Measurements from ENCODE around the gene POLR2M. TPM values are rescaled to one million over a fixed set of nuclear protein-coding genes. Genes with fewer than 3 reads are reported as not detected.

The POLR2M gene
- total RNA-seq, result 260 and 261 TPM in 2 replicates

DNA sequence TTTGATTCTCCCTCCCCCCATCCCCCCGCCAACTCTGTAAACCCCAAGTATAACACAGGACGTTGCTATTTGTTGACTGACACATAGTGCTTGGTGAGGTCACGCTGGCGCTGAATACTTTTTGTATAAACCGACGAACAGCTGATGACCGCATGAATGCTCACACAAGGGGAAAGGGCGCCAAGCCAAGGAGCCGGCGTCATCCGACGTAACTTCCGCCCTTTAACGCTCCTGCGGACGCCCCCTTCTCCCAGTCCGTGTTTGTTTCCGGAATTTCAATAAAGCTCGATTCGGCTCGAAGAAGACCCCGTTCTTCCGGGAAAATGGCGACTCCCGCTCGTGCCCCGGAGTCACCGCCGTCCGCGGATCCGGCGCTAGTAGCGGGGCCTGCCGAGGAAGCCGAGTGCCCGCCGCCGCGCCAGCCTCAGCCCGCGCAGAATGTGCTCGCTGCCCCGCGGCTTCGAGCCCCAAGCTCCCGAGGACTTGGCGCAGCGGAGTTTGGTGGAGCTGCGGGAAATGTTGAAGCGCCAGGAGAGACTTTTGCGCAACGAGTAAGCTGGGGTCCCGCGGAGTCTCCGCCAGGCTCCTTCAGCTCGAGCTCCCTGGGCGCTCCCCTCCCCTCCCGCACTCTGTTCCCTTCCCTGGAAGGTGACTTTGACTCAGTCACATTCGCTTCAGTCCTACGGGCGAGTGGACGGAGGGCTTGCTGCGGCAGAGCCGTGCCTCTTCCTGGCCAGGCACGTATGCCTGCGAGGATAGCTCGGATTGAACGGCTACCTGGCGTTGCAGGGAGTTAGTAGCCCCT, at the start of gene POLR2M:
POLR2M (plus strand) TSS at position 310 of the 805 bp plus-strand sequence; CDS start at position 439, 129 bp downstream.

Other genes with a start within 250 kb of the POLR2M start
- gene MYZAP, start 114.8 kb upstream of the POLR2M start, total RNA-seq, result 0.44 and 0.66 TPM in 2 replicates

Measured in aortic smooth muscle cell (primary cell).